ENCODE data around the gene KRTAP5-1.

Gene KRTAP5-1

GRCh38 chr11:1557051-1557884 lies 27.8 kb downstream of the KRTAP5-1 start:
- no peaks in the 10 kb centered on the region for H3K36me3 ChIP-seq (ENCODE audit: control insufficient read depth in 4 of 4, insufficient read depth in 4 of 4, low read length in 3 of 4)
- 67% methylated on average over 61 of the region's 74 CpGs for WGBS (ENCODE audit: insufficient coverage)
- POLR2A ChIA-PET, result no interaction called here
- no peak overlapping the region for H3K4me3 ChIP-seq (ENCODE audit: control insufficient read depth in 1 of 7, extremely low read depth in 1 of 7, insufficient read depth in 4 of 7, low read depth in 2 of 7, low read length in 6 of 7)
- CTCF ChIA-PET, result interaction anchor here (1.3 to 2.5 kb wide), 2 partner anchors 8 to 11 kb away, joined by 3 to 6 read pairs; no protein-coding TSS in a partner anchor
- peaks cover 0 to 93% (median 11%) of the 10 kb centered on the region in 5 experiments for H3K27me3 ChIP-seq (replicated peaks in 2 of 5; ENCODE audit: control insufficient read depth in 4 of 5, insufficient read depth in 5 of 5, low read length in 4 of 5)
- H3K9me3 ChIP-seq (ENCODE audit: control extremely low read depth in 1 of 5, control insufficient read depth in 4 of 5, insufficient read depth in 2 of 5, low read depth in 1 of 5, low read length in 4 of 5), result no peaks in the 10 kb centered on the region
- H3K4me1 ChIP-seq (ENCODE audit: control extremely low read depth in 1 of 4, control insufficient read depth in 4 of 4, insufficient read depth in 4 of 4, low read length in 3 of 4), result no peaks in the 10 kb centered on the region
- no peak for DNase-seq
- no peak overlapping the region for H3K27ac ChIP-seq (ENCODE audit: insufficient read depth in 1 of 2, low read depth in 1 of 2, low read length in 2 of 2, poor library complexity in 1 of 2, severe bottlenecking in 2 of 2)

DNA sequence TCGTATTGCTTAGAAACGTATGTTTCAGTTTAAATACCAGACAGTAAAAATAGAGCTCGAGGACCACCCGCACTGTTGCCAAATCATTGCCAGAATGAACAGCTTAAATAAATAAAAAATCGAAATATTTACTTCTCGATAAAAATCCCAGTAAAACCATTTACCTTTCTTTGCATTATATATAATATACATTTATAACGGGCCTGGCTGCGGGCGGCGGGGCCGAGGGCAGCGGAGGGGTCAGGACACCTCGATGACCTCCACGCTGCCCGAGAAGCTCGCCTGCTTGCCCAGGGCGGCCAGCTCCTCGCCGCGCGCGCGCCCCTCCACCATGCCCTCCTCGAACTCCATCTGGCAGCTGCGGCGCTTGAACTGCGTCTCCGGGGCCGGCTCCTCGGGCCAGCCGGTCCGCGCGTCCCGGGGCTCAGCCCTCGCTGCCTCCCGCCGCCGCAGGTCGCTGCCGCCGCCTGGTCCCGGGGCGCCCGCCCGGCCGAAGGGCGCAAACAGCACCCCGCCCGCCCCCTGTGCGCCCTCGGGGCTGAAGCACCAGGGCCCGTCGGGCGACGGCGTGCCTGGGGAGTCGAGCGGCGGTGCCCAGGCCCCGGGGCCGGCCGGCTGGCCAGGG lies 28.7 kb downstream of the KRTAP5-1 start:
- 21% methylated on average over 47 of the region's 63 CpGs for WGBS (ENCODE audit: insufficient coverage)
- Histone ChIP-seq H3K36me3 (ENCODE audit: control insufficient read depth in 4 of 4, insufficient read depth in 4 of 4, low read length in 3 of 4) (no peaks in the 10 kb centered on the region), H3K9me3 (ENCODE audit: control extremely low read depth in 1 of 5, control insufficient read depth in 4 of 5, insufficient read depth in 2 of 5, low read depth in 1 of 5, low read length in 4 of 5) (no peaks in the 10 kb centered on the region), H3K27me3 (replicated peaks in 2 of 5; ENCODE audit: control insufficient read depth in 4 of 5, insufficient read depth in 5 of 5, low read length in 4 of 5) (peaks cover 0 to 89% (median 11%) of the 10 kb centered on the region in 5 experiments), H3K4me3 (ENCODE audit: control insufficient read depth in 1 of 7, extremely low read depth in 1 of 7, insufficient read depth in 4 of 7, low read depth in 2 of 7, low read length in 6 of 7) (no peak overlapping the region), H3K4me1 (ENCODE audit: control extremely low read depth in 1 of 4, control insufficient read depth in 4 of 4, insufficient read depth in 4 of 4, low read length in 3 of 4) (no peaks in the 10 kb centered on the region), H3K27ac (ENCODE audit: insufficient read depth in 1 of 2, low read depth in 1 of 2, low read length in 2 of 2, poor library complexity in 1 of 2, severe bottlenecking in 2 of 2) (no peak overlapping the region)
- CTCF ChIA-PET, result interaction anchor here (1.0 to 1.3 kb wide), 2 partner anchors 9 to 18 kb away, joined by 4 to 10 read pairs; no protein-coding TSS in a partner anchor
- DNase-seq, result no peak
- POLR2A ChIA-PET, result no interaction called here

GRCh38 chr11:1555713-1556153 lies 29.4 kb downstream of the KRTAP5-1 start:
- H3K36me3 ChIP-seq (ENCODE audit: control insufficient read depth in 4 of 4, insufficient read depth in 4 of 4, low read length in 3 of 4), result no peaks in the 10 kb centered on the region
- H3K27ac ChIP-seq (ENCODE audit: insufficient read depth in 1 of 2, low read depth in 1 of 2, low read length in 2 of 2, poor library complexity in 1 of 2, severe bottlenecking in 2 of 2), result no peak overlapping the region
- no peak for DNase-seq
- peaks cover 0 to 84% (median 8%) of the 10 kb centered on the region in 5 experiments for H3K27me3 ChIP-seq (replicated peaks in 2 of 5; ENCODE audit: control insufficient read depth in 4 of 5, insufficient read depth in 5 of 5, low read length in 4 of 5)
- CTCF ChIA-PET, result interaction anchor here (1.0 to 1.3 kb wide), 2 partner anchors 10 to 19 kb away, joined by 4 to 10 read pairs; no protein-coding TSS in a partner anchor
- H3K4me1 ChIP-seq (ENCODE audit: control extremely low read depth in 1 of 4, control insufficient read depth in 4 of 4, insufficient read depth in 4 of 4, low read length in 3 of 4), result no peaks in the 10 kb centered on the region
- 44% methylated on average over 4 of the region's 9 CpGs for WGBS (ENCODE audit: insufficient coverage)
- H3K9me3 ChIP-seq (ENCODE audit: control extremely low read depth in 1 of 5, control insufficient read depth in 4 of 5, insufficient read depth in 2 of 5, low read depth in 1 of 5, low read length in 4 of 5), result no peaks in the 10 kb centered on the region
- no peak overlapping the region for H3K4me3 ChIP-seq (ENCODE audit: control insufficient read depth in 1 of 7, extremely low read depth in 1 of 7, insufficient read depth in 4 of 7, low read depth in 2 of 7, low read length in 6 of 7)
- POLR2A ChIA-PET, result interaction anchor here (0.6 to 1.0 kb wide), 2 partner anchors 8 to 10 kb away, joined by 3 read pairs; no protein-coding TSS in a partner anchor

- Histone ChIP-seq H3K27me3 (replicated peaks in 2 of 5; ENCODE audit: control insufficient read depth in 4 of 5, insufficient read depth in 5 of 5, low read length in 4 of 5) (peaks cover 0 to 79% (median 8%) of the 10 kb centered on the region in 5 experiments), H3K36me3 (ENCODE audit: control insufficient read depth in 4 of 4, insufficient read depth in 4 of 4, low read length in 3 of 4) (no peaks in the 10 kb centered on the region), H3K4me1 (ENCODE audit: control extremely low read depth in 1 of 4, control insufficient read depth in 4 of 4, insufficient read depth in 4 of 4, low read length in 3 of 4) (no peaks in the 10 kb centered on the region), H3K9me3 (ENCODE audit: control extremely low read depth in 1 of 5, control insufficient read depth in 4 of 5, insufficient read depth in 2 of 5, low read depth in 1 of 5, low read length in 4 of 5) (no peaks in the 10 kb centered on the region), H3K27ac (ENCODE audit: insufficient read depth in 1 of 2, low read depth in 1 of 2, low read length in 2 of 2, poor library complexity in 1 of 2, severe bottlenecking in 2 of 2) (no peak overlapping the region), H3K4me3 (ENCODE audit: control insufficient read depth in 1 of 7, extremely low read depth in 1 of 7, insufficient read depth in 4 of 7, low read depth in 2 of 7, low read length in 6 of 7) (no peak overlapping the region)
- CTCF ChIA-PET, result interaction anchor here (1.0 to 1.3 kb wide), 2 partner anchors 11 to 20 kb away, joined by 4 to 10 read pairs; no protein-coding TSS in a partner anchor
- POLR2A ChIA-PET, result interaction anchor here (0.6 to 1.0 kb wide), 2 partner anchors 9 to 11 kb away, joined by 3 read pairs; no protein-coding TSS in a partner anchor
- WGBS (ENCODE audit: insufficient coverage), result 79% methylated on average over 11 of the region's 13 CpGs
- no peak for DNase-seq
Observed at GRCh38 chr11:1554981-1555712, 29.9 kb downstream of the KRTAP5-1 start.

GRCh38 chr11:1553808-1554594 lies 31.1 kb downstream of the KRTAP5-1 start:
- H3K4me3 ChIP-seq (ENCODE audit: control insufficient read depth in 1 of 7, extremely low read depth in 1 of 7, insufficient read depth in 4 of 7, low read depth in 2 of 7, low read length in 6 of 7), result no peak overlapping the region
- H3K27ac ChIP-seq (ENCODE audit: insufficient read depth in 1 of 2, low read depth in 1 of 2, low read length in 2 of 2, poor library complexity in 1 of 2, severe bottlenecking in 2 of 2), result no peak overlapping the region
- H3K36me3 ChIP-seq (ENCODE audit: control insufficient read depth in 4 of 4, insufficient read depth in 4 of 4, low read length in 3 of 4), result no peaks in the 10 kb centered on the region
- no peaks in the 10 kb centered on the region for H3K4me1 ChIP-seq (ENCODE audit: control extremely low read depth in 1 of 4, control insufficient read depth in 4 of 4, insufficient read depth in 4 of 4, low read length in 3 of 4)
- no peak for DNase-seq
- WGBS (ENCODE audit: insufficient coverage), result 41% methylated on average over 19 of the region's 20 CpGs
- ChIA-PET CTCF (interaction anchor here (1.3 to 2.4 kb wide), 2 partner anchors 11 to 23 kb away, joined by 4 to 7 read pairs; no protein-coding TSS in a partner anchor), POLR2A (no interaction called here)
- no peaks in the 10 kb centered on the region for H3K9me3 ChIP-seq (ENCODE audit: control extremely low read depth in 1 of 5, control insufficient read depth in 4 of 5, insufficient read depth in 2 of 5, low read depth in 1 of 5, low read length in 4 of 5)
- H3K27me3 ChIP-seq (replicated peaks in 2 of 5; ENCODE audit: control insufficient read depth in 4 of 5, insufficient read depth in 5 of 5, low read length in 4 of 5), result peaks cover 0 to 79% (median 9%) of the 10 kb centered on the region in 5 experiments

Measured in common myeloid progenitor, CD34-positive (primary cell).